Suppressor macrophage (primary cell): ENCODE measurements around the gene PPP1R7.

Source experiments
- DNase-seq, 4 experiments: peaks; one replicate each; pipeline ENCODE4 v3.0.0-alpha.2; 2020 to 2022

PPP1R7 gene

DNA sequence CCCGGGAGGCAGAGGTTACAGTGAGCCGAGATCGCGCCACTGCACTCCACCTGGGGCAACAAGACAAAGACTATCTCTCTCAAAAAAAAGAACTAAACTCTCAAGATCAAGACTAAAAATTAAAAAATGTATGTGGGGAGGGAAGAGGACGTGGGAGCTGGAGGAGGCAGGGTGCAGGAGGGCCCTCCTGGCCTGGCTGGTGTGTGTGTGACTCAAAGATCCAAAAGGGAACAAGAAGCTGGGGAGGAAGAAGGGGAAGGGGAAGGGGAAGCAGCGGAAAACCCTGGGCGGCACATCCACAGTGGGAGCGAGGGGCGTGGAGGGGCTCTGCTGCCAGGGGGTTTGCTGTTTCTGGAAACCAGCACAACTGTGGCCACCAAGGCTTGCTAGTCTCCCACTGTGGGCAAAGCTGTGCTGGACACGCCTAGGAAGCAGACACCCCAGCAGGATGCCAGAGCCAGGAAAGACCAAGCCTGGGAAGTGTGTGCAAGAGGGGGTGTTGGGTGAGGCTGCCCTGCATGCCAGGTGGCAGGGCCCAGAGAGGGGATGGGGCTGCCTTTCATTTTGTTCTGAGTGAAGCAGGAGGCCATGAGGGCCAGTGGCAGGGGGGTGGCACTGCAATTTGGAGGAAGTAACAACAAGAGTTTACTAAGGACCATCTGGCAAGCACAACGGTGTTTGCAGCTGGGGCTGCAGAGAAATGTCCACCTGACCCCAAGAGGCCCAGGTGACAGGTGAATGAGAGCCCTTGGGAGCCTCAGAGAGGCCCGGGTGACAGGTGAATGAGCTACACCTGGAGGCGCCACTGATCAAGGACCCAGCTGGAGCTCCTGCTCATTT lies 82.7 kb downstream of the PPP1R7 start:
- peak; percentile 7 to 34 (median 30) for DNase-seq
